Upper lobe of right lung (tissue), 1 donor: ENCODE data around the gene KIAA0232. TPM values are rescaled to one million over a fixed set of nuclear protein-coding genes. Genes with fewer than 3 reads are reported as not detected.
A peak's percentile ranks its signal among the peaks of the same experiment; 100 is the strongest.

Source experiments
- ATAC-seq: fragments of 200-7000 bp; cut with Tn5 transposase; one replicate; pipeline ENCODE4 v1.9.1; 2020; ENCODE audit warnings: mild to moderate bottlenecking, moderate library complexity
- DNase-seq: peaks from one replicate; pipeline ENCODE4 v3.0.0-alpha.2; 2020
- H3K27ac ChIP-seq: fragments of 200-600 bp; one replicate; pipeline ENCODE4 v1.8.0; 2022
- H3K27me3 ChIP-seq: fragments of 200-600 bp; one replicate; pipeline ENCODE4 v1.8.0; 2022; ENCODE audit warnings: mild to moderate bottlenecking
- H3K36me3 ChIP-seq: fragments of 200-600 bp; one replicate; pipeline ENCODE4 v1.8.0; 2022
- H3K4me1 ChIP-seq: fragments of 200-600 bp; one replicate; pipeline ENCODE4 v1.8.0; 2022
- H3K4me3 ChIP-seq: fragments of 200-600 bp; one replicate; pipeline ENCODE4 v1.8.0; 2022; ENCODE audit warnings: mild to moderate bottlenecking
- H3K9me3 ChIP-seq: fragments of 200-600 bp; one replicate; pipeline ENCODE4 v1.8.0; 2022
- intact Hi-C: fragments of 100-400 bp; cut with DNase I; formaldehyde crosslinking; loops from one replicate; pipeline ENCODE4 v1.11.0; 2022
- total RNA-seq: library from RNA; stranded (reverse); fragmentation: NEBNext Ultra II Directional; extraction: Animal tissue kit (Norgen Biotek cat#: 25700); gene quantifications from one replicate; pipeline ENCODE4 v1.2.1, GENCODE V29; 2021
- TF ChIP-seq, protein P1 (sequence below): fragments of 200-600 bp; IDR thresholded peaks from one replicate; pipeline ENCODE4 v1.8.0; 2022; ENCODE audit warnings: antibody characterized with exemption
- donor health status: DM: no; HTN: yes; CAD: no; lungs with severe emphysema.

KIAA0232 gene
- total RNA-seq, 1 donor from 2014 or later = 30.9 TPM

- intact Hi-C loops = no loop called here
- TF ChIP-seq, protein P1, sequence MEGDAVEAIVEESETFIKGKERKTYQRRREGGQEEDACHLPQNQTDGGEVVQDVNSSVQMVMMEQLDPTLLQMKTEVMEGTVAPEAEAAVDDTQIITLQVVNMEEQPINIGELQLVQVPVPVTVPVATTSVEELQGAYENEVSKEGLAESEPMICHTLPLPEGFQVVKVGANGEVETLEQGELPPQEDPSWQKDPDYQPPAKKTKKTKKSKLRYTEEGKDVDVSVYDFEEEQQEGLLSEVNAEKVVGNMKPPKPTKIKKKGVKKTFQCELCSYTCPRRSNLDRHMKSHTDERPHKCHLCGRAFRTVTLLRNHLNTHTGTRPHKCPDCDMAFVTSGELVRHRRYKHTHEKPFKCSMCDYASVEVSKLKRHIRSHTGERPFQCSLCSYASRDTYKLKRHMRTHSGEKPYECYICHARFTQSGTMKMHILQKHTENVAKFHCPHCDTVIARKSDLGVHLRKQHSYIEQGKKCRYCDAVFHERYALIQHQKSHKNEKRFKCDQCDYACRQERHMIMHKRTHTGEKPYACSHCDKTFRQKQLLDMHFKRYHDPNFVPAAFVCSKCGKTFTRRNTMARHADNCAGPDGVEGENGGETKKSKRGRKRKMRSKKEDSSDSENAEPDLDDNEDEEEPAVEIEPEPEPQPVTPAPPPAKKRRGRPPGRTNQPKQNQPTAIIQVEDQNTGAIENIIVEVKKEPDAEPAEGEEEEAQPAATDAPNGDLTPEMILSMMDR = no peak
- Histone ChIP-seq H3K27me3 (no peaks in the 10 kb centered on the region), H3K4me3 (no peak overlapping the region), H3K4me1 (peaks cover 3% of the 10 kb centered on the region), H3K27ac (no peak overlapping the region), H3K9me3 (no peaks in the 10 kb centered on the region), H3K36me3 (peaks cover 70% of the 10 kb centered on the region)
- ATAC-seq (no peak), DNase-seq (no peak)
Measured at GRCh38 chr4:6880691-6881090, 98.2 kb downstream of the KIAA0232 start.

DNA sequence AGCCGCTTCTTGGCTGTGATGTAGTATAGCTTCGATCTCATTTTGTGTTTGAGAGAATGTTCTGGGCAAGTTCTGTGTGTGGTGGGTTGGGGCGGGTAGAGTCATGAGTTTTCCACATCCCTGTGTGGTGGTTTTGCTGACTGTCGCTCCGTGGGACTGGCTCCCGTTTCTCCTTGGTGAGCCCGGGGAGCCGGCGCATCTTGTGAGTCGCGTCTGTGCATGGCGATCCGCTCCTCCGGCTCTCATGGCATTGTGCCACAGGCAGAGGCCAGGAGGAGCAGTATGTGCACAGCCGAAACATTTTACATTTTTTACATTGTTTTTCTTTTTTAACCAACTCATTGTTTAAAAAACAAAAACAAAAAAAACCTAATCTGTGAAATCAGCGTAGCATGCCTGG, 99.4 kb downstream of the KIAA0232 start:
- intact Hi-C loops = no loop called here
- Histone ChIP-seq H3K9me3 (no peaks in the 10 kb centered on the region), H3K27me3 (no peaks in the 10 kb centered on the region), H3K36me3 (peaks cover 66% of the 10 kb centered on the region), H3K27ac (no peak overlapping the region), H3K4me1 (peaks cover 8% of the 10 kb centered on the region), H3K4me3 (no peak overlapping the region)
- DNase-seq (no peak), ATAC-seq (no peak)
- TF ChIP-seq, protein P1 = no peak

DNA sequence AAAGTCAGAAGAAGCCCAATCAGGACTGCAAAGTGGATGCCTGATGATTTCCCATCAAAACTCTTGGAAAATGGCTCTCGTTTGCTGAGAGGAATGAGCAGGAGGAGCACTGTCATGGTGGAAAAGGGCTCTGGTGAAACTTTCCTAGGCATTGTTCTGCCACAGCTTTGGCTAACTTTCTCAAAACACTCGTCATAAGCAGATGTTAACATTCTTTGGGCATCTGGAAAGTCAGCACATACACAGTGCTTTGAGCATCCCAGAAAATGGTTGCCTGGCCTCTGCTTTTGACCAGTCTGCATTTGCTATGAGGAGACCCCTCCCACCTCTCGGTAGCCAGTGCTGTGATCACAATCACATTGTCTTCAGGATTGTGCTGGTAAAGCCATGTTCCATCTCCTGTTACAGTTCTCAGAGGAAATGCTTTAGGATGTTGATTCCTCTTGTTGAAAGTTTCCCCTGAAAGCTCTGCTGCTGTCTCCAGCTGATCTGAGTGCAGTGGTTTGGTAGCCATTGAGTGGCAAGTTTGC, 101.9 kb downstream of the KIAA0232 start:
- DNase-seq = no peak
- Histone ChIP-seq H3K27me3 (no peaks in the 10 kb centered on the region), H3K4me3 (no peak overlapping the region), H3K4me1 (peaks cover 11% of the 10 kb centered on the region), H3K27ac (no peak overlapping the region), H3K36me3 (peaks cover 41% of the 10 kb centered on the region), H3K9me3 (no peaks in the 10 kb centered on the region)
- intact Hi-C loops = no loop called here
- ATAC-seq = no peak
- TF ChIP-seq, protein P1 = no peak

DNA sequence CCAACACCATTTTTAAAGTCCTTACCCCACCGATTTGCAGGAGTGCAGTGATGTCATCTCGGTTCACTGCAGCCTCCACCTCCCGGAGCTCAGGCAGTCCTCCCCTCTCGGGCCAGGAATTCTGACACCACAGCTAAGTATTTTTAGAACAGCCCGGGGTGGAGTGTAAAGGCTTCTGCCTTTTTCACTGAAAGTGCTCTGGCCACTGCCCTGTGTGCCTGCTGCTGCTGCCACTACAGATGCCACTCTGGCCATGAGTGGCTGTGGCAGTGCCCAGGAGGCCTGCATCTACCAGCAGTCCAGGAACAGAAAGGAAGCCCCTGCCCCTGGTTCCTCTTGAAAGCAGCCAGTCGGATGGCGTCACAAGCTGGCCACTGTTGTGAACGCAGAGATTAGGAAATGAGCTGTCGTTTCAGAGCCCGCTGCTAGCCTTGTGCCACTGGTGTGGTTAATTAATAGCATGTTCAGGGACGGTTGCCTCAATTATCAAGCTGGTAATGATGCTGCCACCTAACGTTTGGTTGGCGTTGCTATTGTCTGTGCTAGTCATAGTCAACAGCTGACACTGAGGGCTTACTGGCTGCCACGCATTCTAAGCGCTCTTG, 103.5 kb downstream of the KIAA0232 start:
- no peak overlapping the region for H3K4me3 ChIP-seq
- H3K27ac ChIP-seq = peak overlapping the region; percentile 34
- intact Hi-C loops = no loop called here
- ATAC-seq = peak; percentile 72
- DNase-seq = peak; percentile 78
- no peaks in the 10 kb centered on the region for H3K9me3 ChIP-seq
- H3K4me1 ChIP-seq = peaks cover 11% of the 10 kb centered on the region
- TF ChIP-seq, protein P1 = peak; percentile 33
- H3K27me3 ChIP-seq = no peaks in the 10 kb centered on the region
- H3K36me3 ChIP-seq = peaks cover 35% of the 10 kb centered on the region

GRCh38 chr4:6886886-6887285, 104.4 kb downstream of the KIAA0232 start:
- Histone ChIP-seq H3K27ac (no peak overlapping the region), H3K27me3 (no peaks in the 10 kb centered on the region), H3K9me3 (no peaks in the 10 kb centered on the region), H3K4me1 (peaks cover 16% of the 10 kb centered on the region), H3K4me3 (no peak overlapping the region), H3K36me3 (peaks cover 26% of the 10 kb centered on the region)
- intact Hi-C loops = no loop called here
- DNase-seq (no peak), ATAC-seq (no peak)
- TF ChIP-seq, protein P1 = no peak
